Sigmoid colon (tissue), 4 donors: Measurements from ENCODE around the gene GRAP2.

ENCODE experiments used
- CTCF ChIP-seq, 4 experiments: fragments of 450-650 bp in 3 of 4; fragments of 200-600 bp in 1 of 4; IDR thresholded peaks; one replicate each; pipeline ENCODE4 v1.5.1; 2016 to 2019; ENCODE audit warnings: antibody characterized with exemption in 4 of 4, mild to moderate bottlenecking in 3 of 4, moderate library complexity in 2 of 4
- POLR2A ChIP-seq, 2 donors: fragments of 450-650 bp; IDR thresholded peaks; one replicate each; pipeline ENCODE4 v1.6.1; 2016; ENCODE audit warnings: antibody characterized with exemption in 2 of 2, mild to moderate bottlenecking in 2 of 2, moderate library complexity in 2 of 2
- POLR2AphosphoS5 ChIP-seq, 4 donors: sonication (generic); formaldehyde crosslinking; IDR thresholded peaks; one replicate each; pipeline ENCODE4 v1.6.1; 2017; ENCODE audit warnings: antibody characterized with exemption in 4 of 4

DNA sequence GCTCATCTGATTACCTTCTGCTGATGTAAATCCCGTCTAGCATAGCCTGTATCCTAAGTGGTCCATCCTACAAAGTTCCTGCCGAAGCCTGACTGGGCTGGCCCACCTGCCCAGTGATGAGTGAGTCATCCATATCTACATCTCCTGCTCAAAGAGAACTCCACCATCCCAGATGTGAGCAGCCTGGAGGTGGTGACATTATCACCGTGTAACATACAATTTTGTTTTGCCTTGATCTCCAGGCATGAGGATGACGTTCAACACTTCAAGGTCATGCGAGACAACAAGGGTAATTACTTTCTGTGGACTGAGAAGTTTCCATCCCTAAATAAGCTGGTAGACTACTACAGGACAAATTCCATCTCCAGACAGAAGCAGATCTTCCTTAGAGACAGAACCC lies 64.9 kb downstream of the GRAP2 start:
- no peak for TF ChIP-seq CTCF (IDR thresholded peaks at IDR 0.05)
- no peak for TF ChIP-seq POLR2A (IDR thresholded peaks at IDR 0.05)
- no peak for TF ChIP-seq POLR2AphosphoS5 (IDR thresholded peaks at IDR 0.05)
